IgD-negative memory B cell (primary cell): Measurements from ENCODE around the gene MT1HL1. TPM values are rescaled to one million over a fixed set of nuclear protein-coding genes. Genes with fewer than 3 reads are reported as not detected.

Experiments used
- H3K27ac Mint-ChIP-seq, 3 donors: one replicate each; pipeline ENCODE4 v1.8.0; 2020 to 2022; ENCODE audit warnings: mild to moderate bottlenecking in 3 of 3, mixed read lengths in 3 of 3, moderate library complexity in 1 of 3
- H3K27me3 Mint-ChIP-seq: one replicate; pipeline ENCODE4 v1.8.0; 2021; ENCODE audit warnings: mixed read lengths
- H3K36me3 Mint-ChIP-seq: one replicate; pipeline ENCODE4 v1.8.0; 2020; ENCODE audit warnings: mild to moderate bottlenecking, mixed read lengths
- H3K4me1 Mint-ChIP-seq, 3 donors: one replicate each; pipeline ENCODE4 v1.8.0; 2020 to 2022; ENCODE audit warnings: mixed read lengths in 3 of 3, mild to moderate bottlenecking in 1 of 3
- H3K4me3 Mint-ChIP-seq, 4 donors: one replicate each; pipeline ENCODE4 v1.8.0; 2020 to 2022; ENCODE audit warnings: mild to moderate bottlenecking in 4 of 4, mixed read lengths in 4 of 4, moderate library complexity in 3 of 4
- H3K9me3 Mint-ChIP-seq, 3 donors: one replicate each; pipeline ENCODE4 v1.8.0; 2020 to 2021; ENCODE audit warnings: mixed read lengths in 3 of 3, mild to moderate bottlenecking in 1 of 3
- polyA plus RNA-seq: library from polyadenylated mRNA; unstranded; fragments of 300-500 nt; fragmentation: Illumina TruSeq; gene quantifications from one replicate; pipeline ENCODE4 v1.2.3, GENCODE V29; 2021

MT1HL1 gene
- not detected for polyA plus RNA-seq

- H3K36me3 Mint-ChIP-seq, result peaks cover 1% of the 10 kb centered on the region
- no peak within 1 kb of the TSS for H3K4me3 Mint-ChIP-seq
- H3K27me3 Mint-ChIP-seq, result peaks cover 6% of the 10 kb centered on the region
- H3K4me1 Mint-ChIP-seq, result no peaks in the 10 kb centered on the region
- H3K9me3 Mint-ChIP-seq, result peaks cover 0 to 7% (median 1%) of the 10 kb centered on the region in 3 donors
- no peak within 1 kb of the TSS for H3K27ac Mint-ChIP-seq
These were observed at the start of gene MT1HL1 for GRCh38 chr1:237004116-237004515. Gene MT1HL1 (minus strand): TSS chr1:237004441. CDS start chr1:237004372, 69 bp downstream.

GRCh38 chr1:237050915-237051314, 46.7 kb upstream of the MT1HL1 start:
- H3K4me3 Mint-ChIP-seq, result no peak overlapping the region
- H3K9me3 Mint-ChIP-seq, result peaks cover 0 to 2% (median 0%) of the 10 kb centered on the region in 3 donors
- no peaks in the 10 kb centered on the region for H3K4me1 Mint-ChIP-seq
- no peak overlapping the region for H3K27ac Mint-ChIP-seq
- H3K27me3 Mint-ChIP-seq, result peaks cover 7% of the 10 kb centered on the region
- H3K36me3 Mint-ChIP-seq, result peaks cover 2% of the 10 kb centered on the region

- Mint-ChIP-seq H3K27ac (no peak overlapping the region), H3K4me1 (peaks cover 0 to 2% (median 0%) of the 10 kb centered on the region in 3 donors), H3K27me3 (peaks cover 11% of the 10 kb centered on the region), H3K9me3 (peaks cover 0 to 2% (median 0%) of the 10 kb centered on the region in 3 donors), H3K4me3 (no peak overlapping the region), H3K36me3 (no peaks in the 10 kb centered on the region)
These were observed 45.9 kb upstream of the MT1HL1 start for GRCh38 chr1:237050185-237050584.

- Mint-ChIP-seq H3K4me1 (peaks cover 0 to 3% (median 0%) of the 10 kb centered on the region in 3 donors), H3K27ac (no peak overlapping the region), H3K9me3 (peaks cover 0 to 2% (median 0%) of the 10 kb centered on the region in 3 donors), H3K4me3 (no peak overlapping the region), H3K36me3 (no peaks in the 10 kb centered on the region), H3K27me3 (peaks cover 20% of the 10 kb centered on the region)
These were observed 44.6 kb upstream of the MT1HL1 start for GRCh38 chr1:237048803-237049202.

GRCh38 chr1:237045278-237046016, 41.2 kb upstream of the MT1HL1 start:
- Mint-ChIP-seq H3K27ac (no peak overlapping the region), H3K9me3 (no peaks in the 10 kb centered on the region), H3K4me1 (peaks cover 3 to 9% (median 4%) of the 10 kb centered on the region in 3 donors), H3K27me3 (peaks cover 37% of the 10 kb centered on the region), H3K4me3 (no peak overlapping the region), H3K36me3 (no peaks in the 10 kb centered on the region)

GRCh38 chr1:237043846-237044636, 39.8 kb upstream of the MT1HL1 start:
- H3K27me3 Mint-ChIP-seq, result peaks cover 39% of the 10 kb centered on the region
- H3K4me3 Mint-ChIP-seq, result no peak overlapping the region
- H3K4me1 Mint-ChIP-seq, result peaks cover 3 to 9% (median 4%) of the 10 kb centered on the region in 3 donors
- no peak overlapping the region for H3K27ac Mint-ChIP-seq
- H3K9me3 Mint-ChIP-seq, result no peaks in the 10 kb centered on the region
- no peaks in the 10 kb centered on the region for H3K36me3 Mint-ChIP-seq

- Mint-ChIP-seq H3K4me3 (peak overlapping the region in 2 of 4 donors; percentile 14 to 63), H3K27me3 (peaks cover 39% of the 10 kb centered on the region), H3K4me1 (peaks cover 3 to 9% (median 4%) of the 10 kb centered on the region in 3 donors)
These were observed 38.8 kb upstream of the MT1HL1 start for GRCh38 chr1:237042892-237043576.

GRCh38 chr1:237042526-237042891, 38.3 kb upstream of the MT1HL1 start:
- peaks cover 0 to 2% (median 0%) of the 10 kb centered on the region in 3 donors for H3K9me3 Mint-ChIP-seq
- H3K27me3 Mint-ChIP-seq, result peaks cover 39% of the 10 kb centered on the region
- H3K4me1 Mint-ChIP-seq, result peaks cover 3 to 9% (median 4%) of the 10 kb centered on the region in 3 donors
- H3K4me3 Mint-ChIP-seq, result no peak overlapping the region
- no peak overlapping the region for H3K27ac Mint-ChIP-seq
- H3K36me3 Mint-ChIP-seq, result no peaks in the 10 kb centered on the region

More at GRCh38 chr1:237042892-237043576, 38.8 kb upstream of the MT1HL1 start:
- Mint-ChIP-seq H3K9me3 (peaks cover 0 to 2% (median 0%) of the 10 kb centered on the region in 3 donors), H3K27ac (no peak overlapping the region), H3K36me3 (no peaks in the 10 kb centered on the region)

GRCh38 chr1:237041795-237042525, 37.7 kb upstream of the MT1HL1 start, which contains the start of gene RYR2:
Gene RYR2 (plus strand): TSS chr1:237042184. CDS start chr1:237042522, 338 bp downstream.
- H3K4me3 Mint-ChIP-seq, result peak within 1 kb of the TSS in 1 of 4 donors; percentile 63
- H3K27me3 Mint-ChIP-seq, result peaks cover 39% of the 10 kb centered on the region
- peaks cover 3 to 9% (median 4%) of the 10 kb centered on the region in 3 donors for H3K4me1 Mint-ChIP-seq
- peak within 1 kb of the TSS in 2 of 3 donors; percentile 22 to 60 for H3K27ac Mint-ChIP-seq
- no peaks in the 10 kb centered on the region for H3K36me3 Mint-ChIP-seq
- H3K9me3 Mint-ChIP-seq, result peaks cover 0 to 2% (median 0%) of the 10 kb centered on the region in 3 donors

- H3K27ac Mint-ChIP-seq, result peak overlapping the region in 2 of 3 donors; percentile 22 to 60
- peak overlapping the region in 1 of 4 donors; percentile 14 for H3K4me3 Mint-ChIP-seq
- peaks cover 3 to 9% (median 4%) of the 10 kb centered on the region in 3 donors for H3K4me1 Mint-ChIP-seq
- peaks cover 0 to 2% (median 0%) of the 10 kb centered on the region in 3 donors for H3K9me3 Mint-ChIP-seq
- peaks cover 39% of the 10 kb centered on the region for H3K27me3 Mint-ChIP-seq
- no peaks in the 10 kb centered on the region for H3K36me3 Mint-ChIP-seq
These were observed 37.2 kb upstream of the MT1HL1 start for GRCh38 chr1:237041461-237041794.

GRCh38 chr1:237040823-237041222, 36.6 kb upstream of the MT1HL1 start:
- Mint-ChIP-seq H3K4me1 (peaks cover 3 to 9% (median 4%) of the 10 kb centered on the region in 3 donors), H3K27ac (no peak overlapping the region), H3K4me3 (no peak overlapping the region), H3K36me3 (no peaks in the 10 kb centered on the region), H3K27me3 (peaks cover 37% of the 10 kb centered on the region), H3K9me3 (peaks cover 0 to 2% (median 0%) of the 10 kb centered on the region in 3 donors)

- Mint-ChIP-seq H3K36me3 (no peaks in the 10 kb centered on the region), H3K27ac (no peak overlapping the region)
These were observed 34.0 kb upstream of the MT1HL1 start for GRCh38 chr1:237038211-237038610.

GRCh38 chr1:237035759-237036158, 31.5 kb upstream of the MT1HL1 start:
- Mint-ChIP-seq H3K36me3 (no peaks in the 10 kb centered on the region), H3K4me1 (no peaks in the 10 kb centered on the region), H3K4me3 (no peak overlapping the region), H3K9me3 (peaks cover 0 to 2% (median 0%) of the 10 kb centered on the region in 3 donors), H3K27me3 (peaks cover 9% of the 10 kb centered on the region), H3K27ac (no peak overlapping the region)

More at GRCh38 chr1:237038211-237038610, 34.0 kb upstream of the MT1HL1 start:
- H3K9me3 Mint-ChIP-seq, result peaks cover 0 to 2% (median 0%) of the 10 kb centered on the region in 3 donors
- peaks cover 0 to 4% (median 4%) of the 10 kb centered on the region in 3 donors for H3K4me1 Mint-ChIP-seq
- no peak overlapping the region for H3K4me3 Mint-ChIP-seq
- H3K27me3 Mint-ChIP-seq, result peaks cover 22% of the 10 kb centered on the region

GRCh38 chr1:237033804-237034203, 29.6 kb upstream of the MT1HL1 start:
- no peaks in the 10 kb centered on the region for H3K4me1 Mint-ChIP-seq
- H3K36me3 Mint-ChIP-seq, result peaks cover 2% of the 10 kb centered on the region
- H3K27me3 Mint-ChIP-seq, result peaks cover 4% of the 10 kb centered on the region
- no peak overlapping the region for H3K4me3 Mint-ChIP-seq
- H3K9me3 Mint-ChIP-seq, result peaks cover 0 to 5% (median 2%) of the 10 kb centered on the region in 3 donors
- no peak overlapping the region for H3K27ac Mint-ChIP-seq
